ENCODE data around the gene TUBGCP2.

- TF ChIP-seq CTCF (IDR thresholded peaks at IDR 0.05) (no peak), POLR2A (IDR thresholded peaks at IDR 0.05) (no peak)
Observed at GRCh38 chr10:133264461-133264860, 44.2 kb downstream of the TUBGCP2 start.

Measured in testis (tissue), 2 donors.